ENCODE results near the gene STAT4.

STAT4 gene

GRCh38 chr2:191173206-191173605, 22.4 kb upstream of the STAT4 start:
- no peak for DNase-seq (ENCODE audit: low read depth)

GRCh38 chr2:191171708-191172355, 21.0 kb upstream of the STAT4 start:
- no peak for DNase-seq (ENCODE audit: low read depth)

- no peak for DNase-seq (ENCODE audit: low read depth)
Observed at GRCh38 chr2:191171286-191171685, 20.5 kb upstream of the STAT4 start.

- DNase-seq (ENCODE audit: low read depth): no peak
Observed at GRCh38 chr2:191170773-191171172, 20.0 kb upstream of the STAT4 start.

GRCh38 chr2:191170301-191170636, 19.5 kb upstream of the STAT4 start:
- DNase-seq (ENCODE audit: low read depth): no peak

GRCh38 chr2:191169456-191170300, 18.9 kb upstream of the STAT4 start:
- DNase-seq (ENCODE audit: low read depth): no peak

- no peak for DNase-seq (ENCODE audit: low read depth)
Observed at GRCh38 chr2:191167766-191168165, 17.0 kb upstream of the STAT4 start.

GRCh38 chr2:191166756-191167445, 16.1 kb upstream of the STAT4 start:
- no peak for DNase-seq (ENCODE audit: low read depth)

- no peak for DNase-seq (ENCODE audit: low read depth)
Observed at GRCh38 chr2:191166111-191166755, 15.4 kb upstream of the STAT4 start.

GRCh38 chr2:191165176-191165643, 14.4 kb upstream of the STAT4 start:
- DNase-seq (ENCODE audit: low read depth): no peak

- DNase-seq (ENCODE audit: low read depth): no peak
Observed at GRCh38 chr2:191158747-191159146, 8.0 kb upstream of the STAT4 start.

GRCh38 chr2:191158193-191158592, 7.4 kb upstream of the STAT4 start:
- no peak for DNase-seq (ENCODE audit: low read depth)

GRCh38 chr2:191155608-191156071, 4.8 kb upstream of the STAT4 start:
- no peak for DNase-seq (ENCODE audit: low read depth)

GRCh38 chr2:191153716-191154115, 2.9 kb upstream of the STAT4 start:
- DNase-seq (ENCODE audit: low read depth): no peak

GRCh38 chr2:191152482-191153240, 1.9 kb upstream of the STAT4 start:
- DNase-seq (ENCODE audit: low read depth): no peak

- peak; percentile 2 for DNase-seq (ENCODE audit: low read depth)
Observed at GRCh38 chr2:191151331-191151730, 537 bp upstream of the STAT4 start.

- DNase-seq (ENCODE audit: low read depth): no peak
Observed at GRCh38 chr2:191150230-191150599, 579 bp downstream of the STAT4 start.

- DNase-seq (ENCODE audit: low read depth): no peak
Observed at GRCh38 chr2:191149391-191149790, 1.4 kb downstream of the STAT4 start.

- peak; percentile 9 for DNase-seq (ENCODE audit: low read depth)
Observed at GRCh38 chr2:191148791-191149190, 2.0 kb downstream of the STAT4 start.

- DNase-seq (ENCODE audit: low read depth): no peak
Observed at GRCh38 chr2:191148281-191148680, 2.5 kb downstream of the STAT4 start.

- DNase-seq (ENCODE audit: low read depth): no peak
Observed at GRCh38 chr2:191145769-191146471, 4.9 kb downstream of the STAT4 start.

Measured in T-helper 22 cell (primary cell).